ES-I3 (cell line): ENCODE measurements around the gene GRAMD2A.

Experiments used
- H3K36me3 ChIP-seq: 2 replicates; pipeline ENCODE4 v1.6.1; 2013; ENCODE audit warnings: mild to moderate bottlenecking, low read length, control low read depth, moderate library complexity; ENCODE audit not compliant: insufficient read depth
- H3K4me1 ChIP-seq: 2 replicates; pipeline ENCODE4 v1.6.1; 2013; ENCODE audit warnings: mild to moderate bottlenecking, control low read depth, low read length; ENCODE audit not compliant: insufficient read depth
- H3K9ac ChIP-seq: 2 replicates; pipeline ENCODE4 v1.6.1; 2013; ENCODE audit warnings: low read depth, mild to moderate bottlenecking, low read length, moderate library complexity
- H3K9me3 ChIP-seq: 2 replicates; pipeline ENCODE4 v1.6.1; 2013; ENCODE audit warnings: mild to moderate bottlenecking, low read length, moderate library complexity; ENCODE audit not compliant: control insufficient read depth, insufficient read depth

GRAMD2A gene

DNA sequence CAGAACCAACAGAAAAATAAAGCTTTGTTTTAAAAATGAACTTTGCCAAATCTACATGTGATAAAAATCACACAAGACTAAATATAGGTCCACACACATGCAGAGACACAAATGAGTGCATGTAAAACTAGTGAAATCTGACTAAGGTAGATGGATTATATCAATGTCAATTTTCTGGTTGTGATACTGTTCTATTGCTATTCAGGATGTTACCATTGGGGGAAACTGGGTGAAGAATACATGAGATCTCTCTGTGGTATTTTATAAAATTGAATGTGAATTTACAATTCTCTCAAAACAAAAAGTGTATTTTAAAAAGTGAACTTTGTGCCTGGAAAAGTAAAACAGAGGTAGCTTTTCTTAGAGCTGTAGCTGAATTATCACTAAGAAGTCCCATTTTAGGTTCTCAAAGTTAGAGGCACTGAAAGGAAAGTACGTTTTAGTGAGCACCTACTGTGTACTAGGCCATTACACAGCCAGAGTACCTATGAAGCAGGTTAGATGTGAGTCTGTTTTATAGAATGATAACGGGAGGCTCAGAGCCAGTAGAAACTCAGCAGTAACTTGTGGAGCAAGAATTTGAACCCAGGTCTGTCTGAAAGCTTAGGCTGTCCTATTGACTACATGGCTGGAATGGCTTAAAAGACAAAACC is 8.2 kb downstream of the GRAMD2A start:
- Histone ChIP-seq H3K4me1 (peaks cover 3% of the 10 kb centered on the region; the same call in 1 of the 2 replicates), H3K36me3 (no peaks in the 10 kb centered on the region), H3K9me3 (no peaks in the 10 kb centered on the region), H3K9ac (no peak overlapping the region)

GRCh38 chr15:72184165-72184811 is 13.3 kb downstream of the GRAMD2A start:
- Histone ChIP-seq H3K9ac (peak overlapping the region; percentile 40), H3K9me3 (no peaks in the 10 kb centered on the region), H3K4me1 (peaks cover 5% of the 10 kb centered on the region; the same call in 1 of the 2 replicates), H3K36me3 (no peaks in the 10 kb centered on the region)

DNA sequence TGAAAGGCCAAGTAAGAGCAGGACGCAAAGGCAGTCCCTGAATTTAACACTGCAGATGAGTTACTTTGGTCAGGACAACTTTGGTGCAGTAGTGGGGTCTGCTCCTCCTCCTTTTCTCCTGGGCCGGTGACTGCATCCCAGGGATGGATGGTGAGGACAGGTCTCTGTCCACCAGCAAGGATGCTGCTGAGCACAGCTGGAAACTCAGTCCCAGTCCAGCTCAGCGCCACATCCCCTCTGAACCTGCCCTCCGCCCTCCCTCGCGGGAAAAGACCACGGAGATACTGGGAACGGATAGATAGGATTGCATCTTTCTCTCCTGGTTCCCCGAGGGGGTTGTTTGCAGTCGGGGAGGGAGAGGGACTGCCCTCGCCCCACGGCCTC is 13.8 kb downstream of the GRAMD2A start:
- Histone ChIP-seq H3K4me1 (peaks cover 5% of the 10 kb centered on the region; the same call in 1 of the 2 replicates), H3K9me3 (no peaks in the 10 kb centered on the region), H3K36me3 (no peaks in the 10 kb centered on the region), H3K9ac (peak overlapping the region; percentile 40; the same call in 1 of the 2 replicates)

DNA sequence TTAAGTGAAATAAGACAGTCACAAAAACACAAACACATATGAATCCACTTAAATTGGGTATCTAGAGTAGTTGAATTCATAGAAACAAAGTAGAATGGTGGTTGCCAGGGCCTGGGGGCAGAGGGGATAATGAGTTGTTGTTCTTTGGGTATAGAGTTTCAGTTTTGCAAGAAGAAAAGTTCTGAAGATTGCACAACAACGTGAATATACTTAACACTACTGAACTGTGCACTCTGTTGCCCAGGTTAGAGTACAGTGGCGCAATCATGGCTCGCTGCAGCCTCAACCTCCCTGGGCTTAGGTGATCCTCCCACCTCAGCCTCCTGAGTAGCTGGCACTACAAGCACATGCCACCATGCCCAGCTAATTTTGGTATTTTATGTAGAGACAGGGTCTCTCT is 14.9 kb downstream of the GRAMD2A start:
- Histone ChIP-seq H3K9me3 (no peaks in the 10 kb centered on the region), H3K9ac (no peak overlapping the region), H3K4me1 (peaks cover 5% of the 10 kb centered on the region; the same call in 1 of the 2 replicates), H3K36me3 (no peaks in the 10 kb centered on the region)

DNA sequence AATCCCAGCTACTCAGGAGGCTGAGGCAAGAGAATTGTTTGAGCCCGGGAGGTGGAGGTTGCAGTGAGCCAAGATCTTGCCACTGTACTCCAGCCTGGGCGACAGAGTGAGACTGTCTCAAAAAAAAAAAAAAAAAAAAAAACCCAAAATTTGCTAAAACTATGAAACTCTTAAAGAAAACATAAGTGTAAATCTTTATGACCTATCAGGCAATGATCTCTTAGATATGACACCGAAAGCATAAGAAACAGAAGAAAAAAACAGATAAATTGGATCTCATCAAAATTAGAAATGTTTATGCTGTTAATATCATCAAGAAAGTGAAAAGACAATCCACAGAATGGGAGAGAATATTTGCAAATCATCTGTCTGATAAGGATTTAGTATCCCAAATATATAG is 15.3 kb downstream of the GRAMD2A start:
- H3K36me3 ChIP-seq, result no peaks in the 10 kb centered on the region
- H3K9ac ChIP-seq, result no peak overlapping the region
- H3K4me1 ChIP-seq, result peaks cover 5% of the 10 kb centered on the region; the same call in 1 of the 2 replicates
- H3K9me3 ChIP-seq, result no peaks in the 10 kb centered on the region

DNA sequence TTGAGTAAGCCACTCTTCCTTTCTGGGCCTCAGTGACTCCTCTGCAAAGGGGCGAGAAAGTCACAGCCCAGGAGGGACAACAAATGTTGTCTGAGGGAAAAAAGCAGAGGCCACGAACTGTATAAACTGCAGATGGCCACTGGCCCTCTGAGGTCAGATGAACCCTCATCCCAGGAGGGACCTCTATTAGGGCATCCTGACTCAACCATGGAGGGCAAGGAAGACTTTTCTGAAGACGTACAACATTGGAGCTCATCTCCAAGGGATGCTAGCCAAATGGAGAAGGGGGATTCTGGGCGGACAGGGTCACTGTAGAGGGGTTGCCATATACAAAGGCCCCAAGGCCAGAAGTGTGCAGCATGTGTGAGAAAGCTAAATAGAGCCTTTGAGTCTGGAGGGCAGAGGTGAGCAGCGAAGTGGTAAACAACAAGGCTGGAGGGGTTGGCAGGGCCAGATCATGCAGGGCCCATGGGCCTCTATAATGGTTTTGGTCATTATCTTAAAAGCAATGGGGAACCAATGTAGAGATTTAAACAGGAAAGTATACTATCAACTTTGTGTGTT is 16.7 kb downstream of the GRAMD2A start:
- Histone ChIP-seq H3K36me3 (no peaks in the 10 kb centered on the region), H3K4me1 (peaks cover 5% of the 10 kb centered on the region; the same call in 1 of the 2 replicates), H3K9ac (no peak overlapping the region), H3K9me3 (no peaks in the 10 kb centered on the region)

DNA sequence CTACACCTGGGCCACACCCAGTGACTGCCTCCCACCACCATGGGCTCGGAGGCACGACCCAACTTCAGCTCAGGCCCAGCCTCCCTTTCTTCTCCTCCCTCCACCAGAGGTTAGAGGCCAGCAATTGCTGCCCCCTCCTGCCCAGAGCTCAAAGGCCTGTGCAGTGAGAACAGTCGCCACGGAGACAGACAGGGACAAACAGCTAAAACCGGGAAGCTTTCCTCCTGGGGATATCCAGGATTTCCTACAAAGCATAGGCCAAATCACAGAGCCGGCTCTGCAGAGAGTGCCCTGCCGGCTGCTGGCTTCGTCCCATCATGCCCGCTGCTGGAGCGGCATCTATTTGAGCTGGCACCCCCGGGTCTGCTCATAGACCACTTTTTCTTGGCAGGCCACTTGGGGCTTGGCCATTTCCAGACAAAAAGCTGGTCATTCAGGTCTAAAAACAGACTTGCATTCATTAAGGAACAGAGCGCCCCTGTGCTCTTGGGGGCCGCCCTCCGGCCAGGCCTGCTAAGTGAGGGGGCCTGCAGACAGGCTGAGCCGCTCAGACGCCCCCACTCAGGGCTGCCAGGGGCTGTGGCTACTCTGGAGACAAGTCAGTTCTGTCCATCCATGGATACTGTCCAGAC is 17.5 kb downstream of the GRAMD2A start:
- H3K36me3 ChIP-seq, result no peaks in the 10 kb centered on the region
- no peaks in the 10 kb centered on the region for H3K9me3 ChIP-seq
- peaks cover 5% of the 10 kb centered on the region; the same call in 1 of the 2 replicates for H3K4me1 ChIP-seq
- no peak overlapping the region for H3K9ac ChIP-seq

GRCh38 chr15:72178976-72179585 is 18.5 kb downstream of the GRAMD2A start:
- Histone ChIP-seq H3K4me1 (peaks cover 5% of the 10 kb centered on the region; the same call in 1 of the 2 replicates), H3K36me3 (no peaks in the 10 kb centered on the region), H3K9ac (no peak overlapping the region), H3K9me3 (no peaks in the 10 kb centered on the region)

GRCh38 chr15:72176743-72177142 is 20.8 kb downstream of the GRAMD2A start:
- H3K36me3 ChIP-seq, result no peaks in the 10 kb centered on the region
- H3K9me3 ChIP-seq, result no peaks in the 10 kb centered on the region
- peaks cover 5% of the 10 kb centered on the region; the same call in 1 of the 2 replicates for H3K4me1 ChIP-seq
- no peak overlapping the region for H3K9ac ChIP-seq

DNA sequence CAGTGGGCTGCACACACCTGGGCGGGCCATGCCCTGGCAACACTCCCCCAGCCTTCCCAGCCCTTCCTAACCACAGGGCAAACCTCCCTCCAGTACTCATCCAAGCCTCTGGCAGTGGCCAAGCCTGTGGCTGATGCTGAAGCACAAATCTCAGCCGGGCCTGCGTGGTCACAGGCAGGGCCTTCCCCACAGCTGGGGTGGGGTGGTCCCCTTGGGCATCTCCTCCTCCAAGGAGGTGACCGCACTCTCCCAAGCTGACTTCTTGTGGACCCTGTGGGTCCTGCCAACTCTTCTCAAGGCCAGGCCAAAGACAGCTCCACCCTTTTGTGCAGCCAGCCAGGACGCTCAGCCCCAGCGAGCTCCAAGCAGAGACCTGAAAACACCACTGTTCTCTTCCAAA is 21.4 kb downstream of the GRAMD2A start:
- Histone ChIP-seq H3K9me3 (no peaks in the 10 kb centered on the region), H3K4me1 (peaks cover 5% of the 10 kb centered on the region; the same call in 1 of the 2 replicates), H3K9ac (no peak overlapping the region), H3K36me3 (no peaks in the 10 kb centered on the region)

DNA sequence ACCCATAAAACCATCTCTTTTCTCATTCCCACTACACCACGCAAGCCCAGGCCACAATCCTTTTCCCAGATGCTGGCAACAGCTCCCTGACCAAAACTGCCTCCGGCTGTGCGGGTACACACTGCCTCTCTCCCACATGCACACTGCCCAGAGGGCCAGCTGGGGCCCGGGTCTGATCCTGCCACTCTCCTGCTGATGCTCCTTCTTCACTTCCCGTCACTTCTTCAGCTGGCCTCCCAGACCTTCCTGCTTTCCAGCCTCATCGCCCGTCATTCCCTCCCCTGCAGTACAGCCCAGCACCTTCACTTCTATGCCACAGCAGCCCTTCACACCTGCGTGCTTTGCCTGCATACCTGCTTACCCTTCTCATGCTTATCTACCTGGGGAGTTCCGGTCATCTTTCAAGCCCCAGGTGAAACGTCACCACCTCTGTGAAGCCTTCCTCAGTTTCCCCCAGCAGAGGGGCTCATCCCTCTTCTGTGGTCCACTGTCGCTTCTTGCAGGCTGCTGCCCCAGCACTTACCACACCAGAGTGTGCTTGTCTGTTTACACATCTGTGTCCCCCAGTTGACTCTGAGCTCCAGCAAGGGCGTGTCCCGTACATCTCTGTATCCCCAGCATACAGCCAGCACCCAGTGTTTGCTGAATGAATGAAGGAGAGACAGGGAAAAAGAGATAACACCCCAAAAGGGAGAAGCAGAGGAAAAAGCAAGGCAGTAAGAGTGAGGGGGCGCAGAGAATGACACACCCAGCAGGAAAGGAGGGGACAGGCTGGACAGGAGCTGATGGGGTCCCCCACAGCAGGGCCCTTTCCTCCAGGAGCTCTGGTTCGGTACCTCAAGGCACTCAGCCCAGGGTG is 22.2 kb downstream of the GRAMD2A start:
- Histone ChIP-seq H3K4me1 (peaks cover 5% of the 10 kb centered on the region; the same call in 1 of the 2 replicates), H3K9ac (no peak overlapping the region), H3K9me3 (no peaks in the 10 kb centered on the region), H3K36me3 (no peaks in the 10 kb centered on the region)

- Histone ChIP-seq H3K36me3 (no peaks in the 10 kb centered on the region), H3K9me3 (no peaks in the 10 kb centered on the region), H3K4me1 (peaks cover 3% of the 10 kb centered on the region; the same call in 1 of the 2 replicates), H3K9ac (no peak overlapping the region)
These were observed 22.9 kb downstream of the GRAMD2A start for GRCh38 chr15:72174551-72175165.

DNA sequence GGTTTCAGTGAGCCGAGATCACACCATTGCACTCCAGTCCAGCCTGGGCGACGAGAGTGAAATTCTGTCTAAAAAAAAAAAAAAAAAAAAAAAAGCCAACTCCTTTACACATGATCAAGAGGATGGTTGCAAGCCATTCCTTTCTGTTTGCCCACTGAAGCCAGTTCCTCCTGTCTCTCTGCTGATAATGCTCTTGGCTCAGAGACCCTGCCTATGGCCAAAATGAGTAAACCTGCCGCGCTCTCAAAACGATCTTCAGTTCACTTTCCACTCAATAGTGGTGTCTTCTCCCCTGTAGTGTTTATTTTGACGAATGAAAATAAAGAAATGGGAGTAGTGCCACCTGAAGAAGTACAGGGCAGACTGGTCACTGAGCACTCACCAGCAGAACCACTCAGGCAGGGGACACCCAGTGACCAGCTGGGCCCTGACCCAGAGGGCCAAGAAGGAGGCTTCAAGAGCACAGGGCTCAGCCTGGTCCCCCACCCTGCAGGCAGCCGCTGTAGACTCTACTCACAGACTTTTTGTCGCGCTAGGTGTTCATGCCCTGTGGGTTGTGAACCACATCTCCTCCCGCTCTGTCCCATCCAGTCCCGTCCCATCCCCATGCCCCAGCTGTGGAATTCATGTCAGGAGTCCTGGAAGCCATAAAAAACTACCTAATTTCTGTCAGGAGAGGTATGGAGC is 23.6 kb downstream of the GRAMD2A start:
- Histone ChIP-seq H3K9ac (no peak overlapping the region), H3K9me3 (no peaks in the 10 kb centered on the region), H3K4me1 (peaks cover under 1% of the 10 kb centered on the region; the same call in 1 of the 2 replicates), H3K36me3 (no peaks in the 10 kb centered on the region)
